Astrocyte (in vitro differentiated cells and primary cell): ENCODE results near the gene BSG. TPM values are rescaled to one million over a fixed set of nuclear protein-coding genes. Genes with fewer than 3 reads are reported as not detected.

Source experiments
- DNase-seq: peaks from one replicate; pipeline ENCODE4 v3.0.0-alpha.2; 2010; ENCODE audit warnings: low read depth
- FAIRE-seq: peaks from 2 replicates; lab custom pipeline; 2011; peaks lifted over from hg19 to GRCh38; lab: Jason Lieb, UNC
- H2AFZ ChIP-seq: 2 replicates; pipeline ENCODE4 v1.6.0; 2012; ENCODE audit warnings: low read depth, low read length, inconsistent platforms
- H3K27ac ChIP-seq: 2 replicates; pipeline ENCODE4 v1.5.1; 2011; ENCODE audit warnings: low read depth, low read length, inconsistent platforms
- H3K27me3 ChIP-seq: 2 replicates; pipeline ENCODE4 v1.6.0; 2011; ENCODE audit warnings: low read length, inconsistent platforms; ENCODE audit not compliant: insufficient read depth
- H3K36me3 ChIP-seq: 2 replicates; pipeline ENCODE4 v1.5.1; 2011; ENCODE audit warnings: low read length, inconsistent platforms; ENCODE audit not compliant: insufficient read depth
- H3K4me1 ChIP-seq: 2 replicates; pipeline ENCODE4 v1.5.1; 2011; ENCODE audit warnings: low read length, inconsistent platforms; ENCODE audit not compliant: insufficient read depth
- H3K4me2 ChIP-seq: 2 replicates; pipeline ENCODE4 v1.6.0; 2012; ENCODE audit warnings: low read length, inconsistent platforms
- H3K4me3 ChIP-seq: 2 replicates; pipeline ENCODE4 v1.5.1; 2011; ENCODE audit warnings: low read depth, mild to moderate bottlenecking, low read length, inconsistent platforms; ENCODE audit not compliant: insufficient read depth
- H3K79me2 ChIP-seq: 2 replicates; pipeline ENCODE4 v1.6.0; 2012; ENCODE audit warnings: mild to moderate bottlenecking, low read length, inconsistent platforms; ENCODE audit not compliant: insufficient read depth
- H3K9ac ChIP-seq: 2 replicates; pipeline ENCODE4 v1.6.0; 2012; ENCODE audit warnings: mild to moderate bottlenecking, low read length, inconsistent platforms
- H3K9me3 ChIP-seq: 2 replicates; pipeline ENCODE4 v1.5.1; 2012; ENCODE audit warnings: low read depth, mild to moderate bottlenecking, low read length, inconsistent platforms; ENCODE audit not compliant: insufficient read depth
- H4K20me1 ChIP-seq: 2 replicates; pipeline ENCODE4 v1.6.0; 2012; ENCODE audit warnings: low read length, inconsistent platforms; ENCODE audit not compliant: insufficient read depth
- H3K27ac Mint-ChIP-seq: one replicate; pipeline ENCODE4 v1.8.0; 2021; ENCODE audit warnings: mild to moderate bottlenecking, mixed read lengths; ENCODE audit not compliant: unreplicated experiment
- H3K27me3 Mint-ChIP-seq: one replicate; pipeline ENCODE4 v1.8.0; 2021; ENCODE audit warnings: low read depth, mixed read lengths; ENCODE audit not compliant: unreplicated experiment
- H3K36me3 Mint-ChIP-seq: one replicate; pipeline ENCODE4 v1.8.0; 2021; ENCODE audit warnings: low read depth, mixed read lengths; ENCODE audit not compliant: unreplicated experiment
- H3K4me1 Mint-ChIP-seq: one replicate; pipeline ENCODE4 v1.8.0; 2021; ENCODE audit warnings: low read depth, mixed read lengths; ENCODE audit not compliant: unreplicated experiment
- H3K4me3 Mint-ChIP-seq: one replicate; pipeline ENCODE4 v1.8.0; 2021; ENCODE audit warnings: mild to moderate bottlenecking, moderate library complexity, mixed read lengths; ENCODE audit not compliant: unreplicated experiment
- H3K9me3 Mint-ChIP-seq: one replicate; pipeline ENCODE4 v1.8.0; 2021; ENCODE audit warnings: mild to moderate bottlenecking, mixed read lengths; ENCODE audit not compliant: unreplicated experiment
- CTCF ChIP-seq: IDR thresholded peaks from 2 replicates; pipeline ENCODE4 v1.5.1; 2011; ENCODE audit warnings: low read depth, mild to moderate bottlenecking, inconsistent platforms, low read length, moderate library complexity; ENCODE audit not compliant: insufficient read depth
- EZH2 ChIP-seq: IDR thresholded peaks from 2 replicates; pipeline ENCODE4 v1.6.1; 2012; ENCODE audit warnings: mild to moderate bottlenecking, low read length, inconsistent platforms; ENCODE audit not compliant: insufficient read depth
- total RNA-seq: library from RNA; stranded (reverse); gene quantifications from 2 replicates; pipeline ENCODE4 v1.2.1, GENCODE V29; 2021

Gene BSG
- total RNA-seq, 1 donor from 2014 or later, result 807 TPM

GRCh38 chr19:533364-534058 is 38.9 kb upstream of the BSG start:
- Histone ChIP-seq H3K9me3 (no peaks in the 10 kb centered on the region), H3K27ac (peak overlapping the region; percentile 74), H3K79me2 (peaks cover 63% of the 10 kb centered on the region), H3K27me3 (no peaks in the 10 kb centered on the region), H4K20me1 (peaks cover 62% of the 10 kb centered on the region), H3K4me3 (peak overlapping the region; percentile 76), H3K36me3 (no peaks in the 10 kb centered on the region), H3K9ac (peak overlapping the region; percentile 85), H3K4me2 (peak overlapping the region; percentile 92), H3K4me1 (peaks cover 28% of the 10 kb centered on the region), H2AFZ (no peak overlapping the region)
- H3K27ac Mint-ChIP-seq, result no peak overlapping the region
- FAIRE-seq (no peak), DNase-seq (no peak)
- no peak for TF ChIP-seq EZH2
- no peak for TF ChIP-seq CTCF
- no peaks in the 10 kb centered on the region for H3K27me3 Mint-ChIP-seq
- peaks cover 11% of the 10 kb centered on the region for H3K4me1 Mint-ChIP-seq
- peak overlapping the region; percentile 92 for H3K4me3 Mint-ChIP-seq
- peaks cover 3% of the 10 kb centered on the region for H3K36me3 Mint-ChIP-seq
- H3K9me3 Mint-ChIP-seq, result no peaks in the 10 kb centered on the region

- H3K9me3 ChIP-seq, result no peaks in the 10 kb centered on the region
- Mint-ChIP-seq H3K27ac (no peak overlapping the region), H3K4me3 (peak overlapping the region; percentile 92), H3K36me3 (peaks cover 3% of the 10 kb centered on the region), H3K4me1 (peaks cover 11% of the 10 kb centered on the region), H3K9me3 (no peaks in the 10 kb centered on the region), H3K27me3 (no peaks in the 10 kb centered on the region)
- FAIRE-seq (no peak), DNase-seq (no peak)
- H3K4me2 ChIP-seq, result peak overlapping the region; percentile 92
- TF ChIP-seq EZH2, result no peak
- no peak for TF ChIP-seq CTCF
- H4K20me1 ChIP-seq, result peaks cover 66% of the 10 kb centered on the region
- no peak overlapping the region for H2AFZ ChIP-seq
- H3K27ac ChIP-seq, result no peak overlapping the region
- H3K4me1 ChIP-seq, result peaks cover 28% of the 10 kb centered on the region
- no peaks in the 10 kb centered on the region for H3K36me3 ChIP-seq
- H3K4me3 ChIP-seq, result peak overlapping the region; percentile 76
- no peaks in the 10 kb centered on the region for H3K27me3 ChIP-seq
- peak overlapping the region; percentile 85 for H3K9ac ChIP-seq
- peaks cover 64% of the 10 kb centered on the region for H3K79me2 ChIP-seq
These were observed 38.3 kb upstream of the BSG start for GRCh38 chr19:534088-534487.
